ENCODE measurements around the gene PTPN23.

GRCh38 chr3:47404431-47404876 lies 23.6 kb downstream of the PTPN23 start:
- no peak for TF ChIP-seq POLR2AphosphoS5 (IDR thresholded peaks at IDR 0.05)
- no peak for TF ChIP-seq CTCF (IDR thresholded peaks at IDR 0.05)
- TF ChIP-seq POLR2A (IDR thresholded peaks at IDR 0.05): no peak
- no peak for TF ChIP-seq EP300 (IDR thresholded peaks at IDR 0.05; ENCODE audit: low read depth)
